WTC11 (cell line): ENCODE data around the gene FEV. TPM values are rescaled to one million over a fixed set of nuclear protein-coding genes. Genes with fewer than 3 reads are reported as not detected.
A peak's percentile ranks its signal among the peaks of the same experiment; 100 is the strongest.

Experiments used
- AFF4 ChIP-seq: sonication (generic); formaldehyde crosslinking; IDR thresholded peaks from 2 replicates; pipeline ENCODE4 v1.8.1; 2023; ENCODE audit warnings: mild to moderate bottlenecking, missing genetic modification reagents, borderline replicate concordance
- ATF2 ChIP-seq: sonication (generic); formaldehyde crosslinking; IDR thresholded peaks from 2 replicates; pipeline ENCODE4 v1.8.1; 2022; ENCODE audit warnings: low read depth, missing genetic modification reagents, borderline replicate concordance
- ATF3 ChIP-seq: sonication (generic); formaldehyde crosslinking; conservative IDR thresholded peaks from 2 replicates; pipeline ENCODE4 v1.8.1; 2022; ENCODE audit warnings: mild to moderate bottlenecking, missing genetic modification reagents
- CDX4 ChIP-seq: fragments of 250-450 bp; sonication (Bioruptor Pico); IDR thresholded peaks from 2 replicates; pipeline ENCODE4 v1.9.0; 2021; ENCODE audit warnings: moderate library complexity, mild to moderate bottlenecking, inconsistent platforms, borderline replicate concordance
- CTCF ChIP-seq: fragments of 200-600 bp; IDR thresholded peaks from 2 replicates; pipeline ENCODE4 v1.8.0; 2022; ENCODE audit warnings: antibody characterized with exemption
- EMX1 ChIP-seq: fragments of 250-450 bp; sonication (Bioruptor Pico); IDR thresholded peaks from 2 replicates; pipeline ENCODE4 v1.8.0; 2021; ENCODE audit warnings: mild to moderate bottlenecking
- GABPB1 ChIP-seq: sonication (generic); formaldehyde crosslinking; IDR thresholded peaks from 2 replicates; pipeline ENCODE4 v1.8.1; 2023; ENCODE audit warnings: mild to moderate bottlenecking, missing genetic modification reagents
- GTF2I ChIP-seq: fragments of 250-450 bp; sonication (Bioruptor Pico); conservative IDR thresholded peaks from 2 replicates; pipeline ENCODE4 v1.4.0; 2021; ENCODE audit warnings: mild to moderate bottlenecking
- HMGXB4 ChIP-seq: sonication (generic); formaldehyde crosslinking; IDR thresholded peaks from 2 replicates; pipeline ENCODE4 v1.8.1; 2023; ENCODE audit warnings: mild to moderate bottlenecking, moderate library complexity, missing genetic modification reagents
- KAT7 ChIP-seq: sonication (generic); formaldehyde crosslinking; IDR thresholded peaks from 2 replicates; pipeline ENCODE4 v1.8.1; 2023; ENCODE audit warnings: missing genetic modification reagents, mild to moderate bottlenecking, borderline replicate concordance
- MAX ChIP-seq: sonication (generic); formaldehyde crosslinking; IDR thresholded peaks from 2 replicates; pipeline ENCODE4 v1.8.0; 2022; ENCODE audit warnings: mild to moderate bottlenecking, missing genetic modification reagents
- MXD4 ChIP-seq: fragments of 250-450 bp; sonication (Bioruptor Pico); IDR thresholded peaks from 2 replicates; pipeline ENCODE4 v1.8.0; 2021; ENCODE audit warnings: mild to moderate bottlenecking, moderate library complexity, borderline replicate concordance
- NR3C1 ChIP-seq: sonication (generic); formaldehyde crosslinking; conservative IDR thresholded peaks from 2 replicates; pipeline ENCODE4 v1.8.1; 2023; ENCODE audit warnings: low read depth, mild to moderate bottlenecking, missing genetic modification reagents
- PREB ChIP-seq: sonication (generic); formaldehyde crosslinking; IDR thresholded peaks from 2 replicates; pipeline ENCODE4 v1.8.1; 2022; ENCODE audit warnings: mild to moderate bottlenecking, missing genetic modification reagents, moderate library complexity, borderline replicate concordance
- RELA ChIP-seq: sonication (generic); formaldehyde crosslinking; IDR thresholded peaks from 2 replicates; pipeline ENCODE4 v1.8.1; 2022; ENCODE audit warnings: missing genetic modification reagents, mild to moderate bottlenecking, borderline replicate concordance
- RORB ChIP-seq: fragments of 250-450 bp; sonication (Bioruptor Pico); IDR thresholded peaks from 2 replicates; pipeline ENCODE4 v1.9.0; 2021; ENCODE audit warnings: mild to moderate bottlenecking
- SOX15 ChIP-seq: fragments of 250-450 bp; sonication (Bioruptor Pico); IDR thresholded peaks from 2 replicates; pipeline ENCODE4 v1.9.0; 2021; ENCODE audit warnings: mild to moderate bottlenecking
- TP53 ChIP-seq: sonication (generic); formaldehyde crosslinking; IDR thresholded peaks from 2 replicates; pipeline ENCODE4 v1.8.1; 2023; ENCODE audit warnings: mild to moderate bottlenecking, missing genetic modification reagents
- ZNF219 ChIP-seq: sonication (generic); formaldehyde crosslinking; IDR thresholded peaks from 2 replicates; pipeline ENCODE4 v1.8.0; 2023; ENCODE audit warnings: missing genetic modification reagents, mild to moderate bottlenecking, borderline replicate concordance
- ZNF232 ChIP-seq: sonication (generic); formaldehyde crosslinking; IDR thresholded peaks from 2 replicates; pipeline ENCODE4 v1.8.0; 2022; ENCODE audit warnings: mild to moderate bottlenecking, missing genetic modification reagents
- ZNF396 ChIP-seq: fragments of 250-450 bp; sonication (Bioruptor Pico); IDR thresholded peaks from 2 replicates; pipeline ENCODE4 v1.8.0; 2021; ENCODE audit warnings: mild to moderate bottlenecking, moderate library complexity, borderline replicate concordance
- ZNF423 ChIP-seq: fragments of 250-450 bp; sonication (Bioruptor Pico); IDR thresholded peaks from 2 replicates; pipeline ENCODE4 v2.1.2; 2022; ENCODE audit warnings: mild to moderate bottlenecking, moderate library complexity
- ZNF532 ChIP-seq: fragments of 250-450 bp; sonication (Bioruptor Pico); IDR thresholded peaks from 2 replicates; pipeline ENCODE4 v1.9.0; 2021; ENCODE audit warnings: mild to moderate bottlenecking, borderline replicate concordance
- total RNA-seq: library from RNA; stranded (reverse); gene quantifications from 3 replicates; pipeline ENCODE4 v1.2.3, GENCODE V29; 2021

FEV gene
- total RNA-seq, 1 experiment from 2014 or later = not detected

GRCh38 chr2:218962859-218963492 lies 22.0 kb downstream of the FEV start (continued):
- TF ChIP-seq CDX4 (CRISPR knock-in tag) = no peak
- TF ChIP-seq TP53 (CRISPR knock-in tag) = peak; percentile 79; the same call in 1 of the 2 replicates
- 0 out of 2 replicates have a peak, but pooled peaks have one; percentile 57 for TF ChIP-seq KAT7 (CRISPR knock-in tag)
- no peak for TF ChIP-seq GTF2I (CRISPR knock-in tag)
- peak; percentile 92 for TF ChIP-seq ZNF232 (CRISPR knock-in tag)
- TF ChIP-seq MAX (CRISPR knock-in tag) = peak; percentile 72; the same call in 1 of the 2 replicates
- TF ChIP-seq ATF3 (CRISPR knock-in tag) = no peak
- no peak for TF ChIP-seq ZNF396 (CRISPR knock-in tag)
- no peak for TF ChIP-seq ZNF532 (CRISPR knock-in tag)
- TF ChIP-seq HMGXB4 = no peak
- TF ChIP-seq AFF4 = peak; percentile 76; the same call in 1 of the 2 replicates
- TF ChIP-seq GABPB1 = peak; percentile 66
- TF ChIP-seq ZNF423 (CRISPR knock-in tag) = no peak
- no peak for TF ChIP-seq RORB (CRISPR knock-in tag)
- no peak for TF ChIP-seq CTCF
- TF ChIP-seq RELA (CRISPR knock-in tag) = peak; percentile 93
- no peak for TF ChIP-seq SOX15 (CRISPR knock-in tag)
- TF ChIP-seq ATF2 (CRISPR knock-in tag) = no peak
- TF ChIP-seq ZNF219 (CRISPR knock-in tag) = peak; percentile 60; the same call in 1 of the 2 replicates
- TF ChIP-seq EMX1 (CRISPR knock-in tag) = no peak
- no peak for TF ChIP-seq MXD4 (CRISPR knock-in tag)
- TF ChIP-seq NR3C1 (CRISPR knock-in tag) = 0 out of 2 replicates have a peak, but pooled peaks have one; percentile 55
- TF ChIP-seq PREB = peak; percentile 92; the same call in 1 of the 2 replicates
